SK-N-SH (cell line): ENCODE results near the gene WDR64. TPM values are rescaled to one million over a fixed set of nuclear protein-coding genes. Genes with fewer than 3 reads are reported as not detected.

Source experiments
- CTCF ChIA-PET: fragments of 300-600, 350-600 bp; formaldehyde crosslinking; extraction: SDS; loops from one replicate; lab custom pipeline; 2021; lab: Yijun Ruan, JAX
- POLR2A ChIA-PET: fragments of 350-600 bp; sonication (Branson Sonifier 250); formaldehyde crosslinking; extraction: SDS; loops from one replicate; lab custom pipeline; 2020; ENCODE audit warnings: antibody characterized with exemption, inconsistent platforms; lab: Yijun Ruan, JAX
- DNase-seq: peaks from one replicate; pipeline ENCODE4 v3.0.0; 2012
- H2AFZ ChIP-seq: fragments of 200-600 bp; sonication (generic); 2 replicates; pipeline ENCODE4 v1.8.1; 2016; ENCODE audit warnings: antibody characterized with exemption, mild to moderate bottlenecking, low read depth
- H3F3A ChIP-seq: fragments of 200-600 bp; sonication (generic); replicated peaks from 2 replicates; pipeline ENCODE3; 2016; ENCODE audit warnings: antibody characterized with exemption, mild to moderate bottlenecking; ENCODE audit not compliant: insufficient read depth
- H3K27ac ChIP-seq, 2 experiments: fragments of 200-500 bp in 1 of 2; fragments of 200-600 bp in 1 of 2; sonication (Bioruptor generic) in 1 of 2; sonication (generic), shearing (Covaris generic) in 1 of 2; 2 replicates each; pipeline versions ENCODE4 v1.5.1 to v1.6.1; 2014 to 2016; ENCODE audit warnings: low read depth in 2 of 2, inconsistent platforms in 1 of 2, low read length in 1 of 2, mild to moderate bottlenecking in 1 of 2, mixed read lengths in 1 of 2
- H3K27me3 ChIP-seq: fragments of 200-600 bp; sonication (generic), shearing (Covaris generic); 2 replicates; pipeline ENCODE4 v1.6.1; 2016; ENCODE audit warnings: mixed run types; ENCODE audit not compliant: insufficient read depth
- H3K36me3 ChIP-seq, 2 experiments: fragments of 200-500 bp in 1 of 2; fragments of 200-600 bp in 1 of 2; sonication (Bioruptor generic) in 1 of 2; sonication (generic) in 1 of 2; replicated peaks in 1 of 2; 2 replicates each; pipeline versions ENCODE3 to v1.5.1; 2014 to 2016; ENCODE audit warnings: low read length in 1 of 2, mild to moderate bottlenecking in 1 of 2; ENCODE audit not compliant: insufficient read depth in 2 of 2, control insufficient read depth in 1 of 2
- H3K4me1 ChIP-seq, 2 experiments: fragments of 200-500 bp in 1 of 2; fragments of 200-600 bp in 1 of 2; sonication (Bioruptor generic) in 1 of 2; sonication (generic), shearing (Covaris generic) in 1 of 2; 2 replicates each; pipeline versions ENCODE4 v1.5.1 to v1.6.1; 2014 to 2016; ENCODE audit warnings: low read depth in 1 of 2, low read length in 1 of 2, mixed run types in 1 of 2; ENCODE audit not compliant: insufficient read depth in 2 of 2, control insufficient read depth in 1 of 2
- H3K4me2 ChIP-seq: fragments of 200-600 bp; sonication (generic), shearing (Covaris generic); 2 replicates; pipeline ENCODE4 v1.6.1; 2017; ENCODE audit warnings: mixed run types
- H3K4me3 ChIP-seq, 2 experiments: fragments of 200-500 bp in 1 of 2; fragments of 200-600 bp in 1 of 2; sonication (Bioruptor generic) in 1 of 2; sonication (generic), shearing (Covaris generic) in 1 of 2; 2 replicates each; pipeline versions ENCODE4 v1.5.1 to v1.8.1; 2014 to 2016; ENCODE audit warnings: low read depth in 2 of 2, inconsistent platforms in 1 of 2, low read length in 1 of 2, mild to moderate bottlenecking in 1 of 2, mixed read lengths in 1 of 2, moderate library complexity in 1 of 2
- H3K79me2 ChIP-seq: fragments of 200-600 bp; sonication (generic); 2 replicates; pipeline ENCODE4 v1.8.1; 2017; ENCODE audit warnings: mild to moderate bottlenecking; ENCODE audit not compliant: insufficient read depth
- H3K9ac ChIP-seq: fragments of 200-600 bp; sonication (generic); 2 replicates; pipeline ENCODE4 v1.6.1; 2017; ENCODE audit warnings: mixed run types
- H3K9me2 ChIP-seq: fragments of 200-600 bp; sonication (generic); 2 replicates; pipeline ENCODE4 v1.6.1; 2017; ENCODE audit warnings: mixed run types
- H3K9me3 ChIP-seq: fragments of 200-600 bp; sonication (generic); 2 replicates; pipeline ENCODE4 v1.6.1; 2017; ENCODE audit warnings: mixed run types, mild to moderate bottlenecking, moderate library complexity
- H4K20me1 ChIP-seq: fragments of 200-600 bp; sonication (generic); 2 replicates; pipeline ENCODE4 v1.6.1; 2017; ENCODE audit warnings: mild to moderate bottlenecking, mixed run types; ENCODE audit not compliant: insufficient read depth
- ELF1 ChIP-seq: IDR thresholded peaks from 2 replicates; pipeline ENCODE4 v1.4.0; 2012
- EP300 ChIP-seq, 2 experiments: IDR thresholded peaks; 2 replicates each; pipeline versions ENCODE4 v1.4.0 to v1.6.1; 2012; ENCODE audit warnings: borderline replicate concordance in 1 of 2, low read depth in 1 of 2, low read length in 1 of 2
- EZH2phosphoT487 ChIP-seq: fragments of 200-600 bp; sonication (generic); IDR thresholded peaks from 2 replicates; pipeline ENCODE4 v1.6.1; 2017; ENCODE audit warnings: low read depth, mixed run types, mild to moderate bottlenecking, antibody characterized with exemption, moderate library complexity, borderline replicate concordance
- FOXJ3 ChIP-seq: sonication (generic); formaldehyde crosslinking; IDR thresholded peaks from 2 replicates; pipeline ENCODE4 v1.5.1; 2020; ENCODE audit warnings: mild to moderate bottlenecking, missing genetic modification reagents
- FOXM1 ChIP-seq: IDR thresholded peaks from 2 replicates; pipeline ENCODE4 v1.4.0; 2012; ENCODE audit warnings: low read depth, mild to moderate bottlenecking
- GABPA ChIP-seq: IDR thresholded peaks from 2 replicates; pipeline ENCODE4 v1.4.0; 2012; ENCODE audit warnings: low read depth, mild to moderate bottlenecking
- GATA2 ChIP-seq: sonication (generic); formaldehyde crosslinking; IDR thresholded peaks from 2 replicates; pipeline ENCODE4 v1.5.0; 2020; ENCODE audit warnings: mild to moderate bottlenecking, missing genetic modification reagents
- JUND ChIP-seq: IDR thresholded peaks from 2 replicates; pipeline ENCODE4 v1.4.0; 2012
- MEF2A ChIP-seq: IDR thresholded peaks from 2 replicates; pipeline ENCODE4 v1.4.0; 2012; ENCODE audit warnings: low read depth, borderline replicate concordance
- MXI1 ChIP-seq: IDR thresholded peaks from 2 replicates; pipeline ENCODE4 v1.6.1; 2012; ENCODE audit warnings: mild to moderate bottlenecking, low read depth, low read length, improper control_type of control experiment
- NRF1 ChIP-seq: IDR thresholded peaks from 2 replicates; pipeline ENCODE4 v1.6.1; 2012; ENCODE audit warnings: low read depth, mild to moderate bottlenecking, low read length
- RCOR1 ChIP-seq: fragments of 150-350 bp; IDR thresholded peaks from 2 replicates; pipeline ENCODE4 v1.6.1; 2017; ENCODE audit warnings: antibody characterized with exemption, low read length
- RFX5 ChIP-seq: IDR thresholded peaks from 2 replicates; pipeline ENCODE4 v1.6.1; 2012; ENCODE audit warnings: mild to moderate bottlenecking, improper control_type of control experiment, low read length
- SIN3A ChIP-seq: IDR thresholded peaks from 2 replicates; pipeline ENCODE4 v1.6.1; 2012; ENCODE audit warnings: low read depth, mild to moderate bottlenecking, low read length, moderate library complexity, borderline replicate concordance
- TCF12 ChIP-seq: IDR thresholded peaks from 2 replicates; pipeline ENCODE4 v1.4.0; 2012
- TEAD4 ChIP-seq: IDR thresholded peaks from 2 replicates; pipeline ENCODE4 v1.4.0; 2012; ENCODE audit warnings: mild to moderate bottlenecking, borderline replicate concordance; ENCODE audit not compliant: insufficient read depth
- USF1 ChIP-seq: IDR thresholded peaks from 2 replicates; pipeline ENCODE4 v1.4.0; 2012; ENCODE audit warnings: low read depth, borderline replicate concordance
- USF2 ChIP-seq: fragments of 150-350 bp; IDR thresholded peaks from 2 replicates; pipeline ENCODE4 v1.6.1; 2017; ENCODE audit warnings: antibody characterized with exemption, low read length, low read depth, borderline replicate concordance
- YY1 ChIP-seq: IDR thresholded peaks from 2 replicates; pipeline ENCODE4 v1.4.0; 2012; ENCODE audit warnings: low read depth, mild to moderate bottlenecking
- ZBTB33 ChIP-seq: IDR thresholded peaks from 2 replicates; pipeline ENCODE4 v1.4.0; 2012; ENCODE audit warnings: low read depth, borderline replicate concordance
- WGBS: methylation state at CpG from one replicate; pipeline ENCODE4 v1.1.6; 2017; ENCODE audit warnings: low lambda C conversion rate; 5-methylcytosine and 5-hydroxymethylcytosine counted together
- polyA plus RNA-seq, 3 experiments: library from polyadenylated mRNA; depleted of rRNA; stranded (reverse); fragments of >200 nt; gene quantifications; 2 replicates each; pipeline ENCODE4 v1.2.3, GENCODE V29; 2012

Gene WDR64
- polyA plus RNA-seq, 1 of the 3 experiments (the other 2 are of a cell fraction), result not detected

DNA sequence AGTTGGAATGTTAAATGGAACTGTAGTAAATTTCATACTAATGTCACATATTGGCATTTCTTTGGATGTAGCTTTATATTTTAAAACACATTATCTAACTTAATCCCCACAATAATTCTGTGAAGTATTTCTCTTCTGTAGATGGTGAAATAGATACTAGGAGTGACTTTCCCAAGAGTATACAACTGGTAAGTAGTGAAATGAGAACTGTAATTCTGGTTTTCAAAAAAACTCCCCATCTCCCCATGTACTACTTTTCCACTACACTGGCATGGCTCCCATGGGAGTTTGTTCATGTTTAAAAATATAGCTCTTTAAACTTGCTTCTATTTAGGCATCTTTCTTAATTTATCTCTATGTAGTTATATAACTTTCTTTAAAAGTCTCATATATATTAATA lies 22.1 kb upstream of the WDR64 start:
- no peak overlapping the region for H3K4me3 ChIP-seq
- no peak for DNase-seq
- H4K20me1 ChIP-seq, result no peaks in the 10 kb centered on the region
- no peak overlapping the region for H3K4me2 ChIP-seq
- peaks cover 12% of the 10 kb centered on the region for H3F3A ChIP-seq
- no peak for TF ChIP-seq RFX5
- no peak for TF ChIP-seq MXI1
- TF ChIP-seq GATA2 (CRISPR knock-in tag), result no peak
- TF ChIP-seq EZH2phosphoT487, result no peak
- no peak for TF ChIP-seq USF1
- no peak for TF ChIP-seq SIN3A
- no peak for TF ChIP-seq NRF1
- no peak for TF ChIP-seq FOXM1
- no peaks in the 10 kb centered on the region for H3K27me3 ChIP-seq
- CTCF ChIA-PET, result interaction anchor here (0.9 to 2.1 kb wide), 6 partner anchors 9 to 355 kb away, joined by 3 to 23 read pairs (median 3); partner anchors contain the start of genes CHML and OPN3
- no peaks in the 10 kb centered on the region for H3K79me2 ChIP-seq
- H3K36me3 ChIP-seq, result peaks cover 17 to 24% of the 10 kb centered on the region in 2 experiments
- no peak overlapping the region for H3K9ac ChIP-seq
- H3K4me1 ChIP-seq, result no peaks in the 10 kb centered on the region; a peak in 1 of 4 replicates
- H3K27ac ChIP-seq, result no peak overlapping the region
- no peaks in the 10 kb centered on the region for H3K9me3 ChIP-seq
- POLR2A ChIA-PET, result no interaction called here
- H2AFZ ChIP-seq, result no peak overlapping the region
- no peaks in the 10 kb centered on the region; the same call in 1 of the 2 replicates for H3K9me2 ChIP-seq

DNA sequence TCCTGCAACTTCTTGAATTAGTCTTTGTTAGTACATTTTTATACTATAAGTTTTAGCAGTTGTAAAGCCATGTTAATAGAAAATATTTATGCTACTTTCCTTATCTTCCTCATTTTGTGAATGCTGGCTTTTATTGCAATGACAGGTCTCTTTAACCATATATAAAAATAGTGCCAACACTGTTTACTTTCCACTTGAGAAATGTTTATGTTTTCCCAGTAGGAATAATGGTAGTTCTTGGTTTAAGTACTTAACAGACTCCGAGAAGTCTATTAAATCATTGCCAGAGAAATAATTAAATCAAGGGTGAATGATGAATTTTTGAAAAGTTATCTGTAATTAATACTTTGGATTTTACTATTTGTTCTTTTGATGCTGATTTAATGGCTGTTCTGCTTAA lies 21.6 kb upstream of the WDR64 start:
- Histone ChIP-seq H3K27me3 (no peaks in the 10 kb centered on the region), H3K4me3 (no peak overlapping the region), H3K36me3 (peaks cover 22 to 28% of the 10 kb centered on the region in 2 experiments), H3K9me2 (no peaks in the 10 kb centered on the region; the same call in 1 of the 2 replicates), H3K27ac (no peak overlapping the region), H3K9ac (no peak overlapping the region), H3K4me1 (no peaks in the 10 kb centered on the region; a peak in 1 of 4 replicates), H4K20me1 (no peaks in the 10 kb centered on the region), H3K9me3 (no peaks in the 10 kb centered on the region), H2AFZ (no peak overlapping the region), H3K4me2 (no peak overlapping the region), H3K79me2 (no peaks in the 10 kb centered on the region), H3F3A (peaks cover 12% of the 10 kb centered on the region)
- DNase-seq, result no peak
- POLR2A ChIA-PET, result no interaction called here
- CTCF ChIA-PET, result interaction anchor here (0.9 to 2.1 kb wide), 5 partner anchors 9 to 355 kb away, joined by 3 to 23 read pairs (median 3); partner anchors contain the start of genes CHML and OPN3
- TF ChIP-seq ELF1, result no peak
- TF ChIP-seq RCOR1, result no peak
- no peak for TF ChIP-seq RFX5
- 84% methylated on average over 1 of the region's 1 CpG for WGBS

DNA sequence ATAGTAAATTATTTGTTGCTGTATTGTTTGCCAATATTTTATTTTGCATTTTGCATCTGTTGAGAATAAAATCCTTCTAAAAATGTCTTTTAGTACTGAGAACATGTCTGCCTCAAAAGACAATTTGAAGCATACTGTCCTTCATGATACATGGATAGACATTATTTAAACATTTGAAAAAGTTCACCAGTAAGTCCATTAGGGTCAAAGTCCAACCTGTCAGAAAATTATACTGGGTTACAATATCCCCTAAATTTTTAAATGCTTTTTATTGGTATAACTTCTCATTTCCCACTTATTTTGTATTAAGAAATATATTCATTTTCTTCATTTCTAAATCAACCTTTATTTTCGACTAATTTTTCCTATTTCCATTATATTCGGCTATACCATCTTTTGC lies 21.2 kb upstream of the WDR64 start:
- H3K4me2 ChIP-seq, result no peak overlapping the region
- no peak for TF ChIP-seq JUND
- no peak for TF ChIP-seq SIN3A
- TF ChIP-seq RCOR1, result no peak
- no peak for TF ChIP-seq GABPA
- TF ChIP-seq TCF12, result no peak
- no peak for TF ChIP-seq TEAD4
- TF ChIP-seq MXI1, result no peak
- no peak for TF ChIP-seq ELF1
- TF ChIP-seq USF2, result no peak
- no peak for TF ChIP-seq MEF2A
- no peak for TF ChIP-seq ZBTB33
- no peak for TF ChIP-seq EP300 (IDR thresholded peaks at IDR 0.05; ENCODE audit: borderline replicate concordance in 1 of 2, low read depth in 1 of 2, low read length in 1 of 2)
- TF ChIP-seq YY1, result no peak
- no peak for TF ChIP-seq FOXJ3 (CRISPR knock-in tag)

More for the DNA sequence above, 21.2 kb upstream of the WDR64 start:
- peaks cover 24 to 32% of the 10 kb centered on the region in 2 experiments for H3K36me3 ChIP-seq
- peaks cover 12% of the 10 kb centered on the region for H3F3A ChIP-seq
- H3K9me2 ChIP-seq, result no peaks in the 10 kb centered on the region; the same call in 1 of the 2 replicates
- no peak overlapping the region for H3K27ac ChIP-seq
- no peaks in the 10 kb centered on the region; a peak in 1 of 4 replicates for H3K4me1 ChIP-seq
- 0 out of 2 replicates have a peak, but pooled peaks cover under 1% of the 10 kb centered on the region for H3K79me2 ChIP-seq
- H3K9me3 ChIP-seq, result no peaks in the 10 kb centered on the region
- no peak for DNase-seq
- H3K9ac ChIP-seq, result no peak overlapping the region
- no peaks in the 10 kb centered on the region for H3K27me3 ChIP-seq
- ChIA-PET POLR2A (no interaction called here), CTCF (no interaction called here)
- H3K4me3 ChIP-seq, result no peak overlapping the region
- H2AFZ ChIP-seq, result no peak overlapping the region
- H4K20me1 ChIP-seq, result no peaks in the 10 kb centered on the region
- 95% methylated on average over 2 of the region's 2 CpGs for WGBS
